ENCODE results near the gene ALDH1A3.

ALDH1A3 gene

GRCh38 chr15:100885116-100885515 is 5.5 kb downstream of the ALDH1A3 start:
- DNase-seq: no peak

DNA sequence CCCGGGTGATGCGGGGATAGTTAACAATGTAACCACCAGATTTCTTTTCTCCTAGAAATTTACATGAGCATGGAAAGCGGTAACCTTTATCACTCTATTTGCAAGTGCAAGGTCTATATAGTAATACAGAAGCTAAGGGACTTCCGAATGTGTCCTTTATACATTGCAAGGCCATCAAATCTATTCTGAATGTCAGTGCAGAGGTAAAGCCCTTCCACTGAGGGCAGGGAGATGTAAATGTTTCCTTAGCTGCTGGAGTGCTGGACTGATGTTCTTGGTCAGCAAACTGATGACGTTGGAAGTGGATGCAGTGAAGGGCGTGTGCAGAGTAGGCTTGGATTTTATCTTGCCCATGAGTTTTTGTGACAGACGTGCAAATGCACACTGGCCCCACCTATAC is 6.2 kb downstream of the ALDH1A3 start:
- DNase-seq: no peak

- DNase-seq: no peak
Measured at GRCh38 chr15:100887211-100887913, 7.7 kb downstream of the ALDH1A3 start.

- DNase-seq: no peak
Measured at GRCh38 chr15:100889385-100890050, 9.9 kb downstream of the ALDH1A3 start.

DNA sequence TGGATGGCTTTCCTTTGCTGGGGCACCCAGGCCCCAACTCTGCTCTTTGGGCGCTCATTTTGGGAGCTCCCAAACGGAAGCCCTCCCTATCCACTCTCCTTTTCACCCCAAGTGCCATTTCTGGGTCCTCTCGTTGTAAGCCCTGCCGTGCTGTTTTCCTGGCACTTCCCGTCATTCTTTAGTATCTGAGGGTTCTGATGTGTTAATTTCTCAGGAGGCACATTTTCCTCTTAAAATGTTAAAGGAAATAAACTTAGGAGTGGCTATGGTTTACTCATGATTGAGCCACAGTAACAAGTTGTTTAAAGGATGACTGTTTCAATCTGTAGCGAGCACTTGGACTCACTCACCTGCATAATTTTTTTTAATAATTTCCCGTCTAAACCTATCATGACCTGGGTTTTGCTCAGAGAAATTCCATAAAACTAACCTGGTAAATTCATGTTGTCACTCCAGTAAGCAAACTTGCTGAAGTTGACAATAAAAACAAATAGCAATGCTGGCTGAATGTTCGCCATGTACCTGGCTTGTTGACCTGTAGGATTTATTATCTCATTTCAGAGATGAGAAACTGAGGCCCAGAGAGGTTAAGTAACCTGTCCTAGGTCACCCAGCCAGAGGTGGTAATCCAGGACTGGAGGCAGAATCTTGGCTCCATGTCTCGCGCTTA is 10.6 kb downstream of the ALDH1A3 start:
- no peak for DNase-seq

DNA sequence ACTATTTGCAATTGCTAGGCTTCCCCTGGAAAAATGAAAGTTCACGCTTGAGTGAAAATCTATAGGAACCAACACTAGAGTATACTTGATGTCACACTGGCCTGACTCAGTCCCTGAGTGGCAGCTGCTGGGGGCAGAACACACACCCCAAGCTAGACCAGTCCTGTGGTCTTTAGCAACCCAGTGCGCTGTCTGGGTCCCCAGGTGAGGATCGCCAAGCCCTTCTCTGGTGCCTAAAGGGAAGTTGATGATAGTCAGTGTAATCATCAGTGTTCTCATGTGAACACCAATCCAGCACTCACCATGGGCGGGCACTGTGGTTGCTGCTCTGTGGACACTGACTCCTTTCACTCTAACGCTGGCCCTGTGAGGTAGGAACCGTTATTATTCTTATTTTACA is 11.2 kb downstream of the ALDH1A3 start:
- DNase-seq: no peak

- DNase-seq: no peak
Measured at GRCh38 chr15:100891307-100892012, 11.8 kb downstream of the ALDH1A3 start.

- no peak for DNase-seq
Measured at GRCh38 chr15:100892013-100892355, 12.4 kb downstream of the ALDH1A3 start.

DNA sequence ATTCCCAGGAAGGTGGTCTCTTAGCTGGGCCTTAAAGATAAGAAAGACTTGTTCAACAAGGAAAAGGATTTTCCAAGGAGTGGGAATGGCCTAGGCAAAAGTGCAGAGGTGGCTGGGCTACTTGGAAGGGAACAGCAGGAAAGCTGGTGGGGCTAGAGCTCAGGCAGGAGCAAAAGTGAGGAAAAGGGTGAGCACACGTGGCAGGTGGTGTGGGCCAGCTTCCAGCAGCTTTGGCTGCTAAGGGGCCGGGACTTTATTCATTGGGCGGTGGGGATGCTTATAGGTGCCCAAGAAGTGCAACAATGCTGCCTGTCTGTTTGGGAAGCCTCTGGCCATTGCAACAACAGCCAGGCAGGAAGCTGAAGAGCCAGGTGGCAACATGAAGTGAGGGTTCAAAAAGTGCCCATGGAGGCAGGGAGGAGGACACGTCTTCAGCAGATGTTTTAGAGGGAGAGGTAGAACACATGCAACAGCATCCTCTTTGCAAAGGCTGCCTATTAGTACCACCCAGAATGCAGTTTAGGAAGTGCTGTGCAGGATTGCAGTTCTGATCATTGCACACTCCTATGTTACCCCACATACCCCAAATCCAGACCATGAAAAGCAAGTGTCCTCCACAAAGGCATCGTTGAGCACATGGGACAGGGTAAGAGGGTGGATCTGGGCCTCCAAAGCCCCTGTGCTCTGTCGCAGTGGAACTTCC is 13.8 kb downstream of the ALDH1A3 start:
- no peak for DNase-seq

DNA sequence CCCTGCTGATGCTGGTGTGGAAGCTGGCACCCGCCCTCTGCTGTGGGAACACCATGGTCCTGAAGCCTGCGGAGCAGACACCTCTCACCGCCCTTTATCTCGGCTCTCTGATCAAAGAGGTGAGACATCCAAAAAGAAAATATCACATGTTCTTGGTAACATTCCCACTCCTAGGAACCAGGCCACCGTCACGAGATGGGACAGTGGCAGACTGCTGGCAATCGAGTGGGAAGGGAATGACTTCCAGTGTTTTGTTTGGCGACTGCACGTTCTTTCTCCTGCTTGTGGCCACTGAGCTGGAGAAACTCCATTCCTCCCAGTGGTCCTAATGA is 14.3 kb downstream of the ALDH1A3 start:
- no peak for DNase-seq

DNA sequence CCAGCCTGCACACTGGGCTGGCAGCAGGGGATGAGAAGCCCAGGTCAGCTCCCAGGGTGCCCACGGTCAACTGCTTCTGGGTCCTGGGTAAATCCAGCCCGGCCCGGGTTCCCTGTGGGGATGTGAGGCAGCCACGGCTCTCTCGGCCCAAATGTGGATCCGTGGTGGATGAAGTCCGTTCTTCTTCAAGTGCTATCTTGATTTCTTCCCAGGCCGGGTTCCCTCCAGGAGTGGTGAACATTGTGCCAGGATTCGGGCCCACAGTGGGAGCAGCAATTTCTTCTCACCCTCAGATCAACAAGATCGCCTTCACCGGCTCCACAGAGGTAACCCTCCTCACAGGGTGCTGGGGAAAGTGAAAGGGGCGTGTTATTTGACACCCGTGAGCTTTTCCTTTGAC is 16.1 kb downstream of the ALDH1A3 start:
- DNase-seq: no peak

GRCh38 chr15:100897221-100898151 is 17.9 kb downstream of the ALDH1A3 start:
- no peak for DNase-seq

- no peak for DNase-seq
Measured at GRCh38 chr15:100898152-100898490, 18.5 kb downstream of the ALDH1A3 start.

DNA sequence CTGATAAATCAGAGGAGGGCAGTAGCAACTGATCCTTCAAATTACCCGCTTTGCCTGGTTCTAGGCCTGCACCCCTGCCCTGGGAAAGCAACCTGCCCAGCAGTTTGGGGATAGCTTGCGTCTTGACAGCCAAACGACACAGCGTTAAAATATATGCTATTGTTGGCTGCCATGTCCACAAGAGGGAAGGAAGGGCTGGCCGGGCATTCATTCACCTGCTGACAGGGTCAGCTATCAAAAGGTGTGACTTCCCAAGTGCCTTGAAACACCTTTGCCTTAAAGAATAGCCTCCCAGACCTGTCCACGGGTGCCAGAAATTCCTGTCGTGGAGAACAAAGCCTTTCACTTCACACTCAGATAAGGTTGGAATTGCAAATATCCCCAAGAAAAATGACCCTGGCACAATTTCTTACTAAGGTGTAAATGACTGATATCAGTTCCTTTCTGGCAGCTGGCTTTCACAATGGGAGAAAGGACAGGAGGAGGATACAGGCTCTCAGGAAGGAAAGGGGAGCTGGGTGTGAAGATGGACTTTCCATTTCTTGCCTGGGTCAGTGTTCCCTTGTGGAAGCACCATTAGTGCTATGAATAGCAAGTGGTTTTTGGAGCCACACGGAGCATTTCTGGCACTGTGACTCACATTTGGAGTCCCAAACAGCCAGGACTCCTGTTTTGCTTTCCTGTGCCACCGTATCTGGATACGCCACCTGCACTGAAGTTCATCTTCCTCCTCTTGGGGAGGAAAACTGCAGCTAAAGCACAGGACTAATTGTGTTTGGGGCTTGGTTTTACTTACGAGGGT is 19.2 kb downstream of the ALDH1A3 start:
- no peak for DNase-seq

DNA sequence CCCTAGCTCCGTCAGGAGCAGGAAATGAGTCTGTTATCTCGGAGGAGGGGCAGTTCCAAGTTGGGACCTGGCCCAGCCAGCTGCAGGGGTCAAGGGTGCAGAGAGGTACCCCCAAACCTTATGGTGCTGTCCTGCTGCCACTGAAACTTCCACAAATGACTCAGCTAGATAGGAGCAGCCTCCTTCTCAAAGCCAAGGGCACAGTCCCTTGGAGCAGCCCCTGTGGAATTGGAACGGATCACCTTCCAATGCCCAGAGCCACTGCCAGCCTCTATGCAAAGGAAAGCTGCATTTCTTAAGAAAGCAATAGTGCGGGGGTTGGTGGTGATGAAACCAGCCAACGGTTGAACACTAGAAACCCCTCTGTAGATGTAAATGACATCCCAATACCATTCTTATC is 20.0 kb downstream of the ALDH1A3 start:
- DNase-seq: no peak

GRCh38 chr15:100900136-100900794 is 20.6 kb downstream of the ALDH1A3 start:
- DNase-seq: no peak

- no peak for DNase-seq
Measured at GRCh38 chr15:100900795-100901169, 21.2 kb downstream of the ALDH1A3 start.

DNA sequence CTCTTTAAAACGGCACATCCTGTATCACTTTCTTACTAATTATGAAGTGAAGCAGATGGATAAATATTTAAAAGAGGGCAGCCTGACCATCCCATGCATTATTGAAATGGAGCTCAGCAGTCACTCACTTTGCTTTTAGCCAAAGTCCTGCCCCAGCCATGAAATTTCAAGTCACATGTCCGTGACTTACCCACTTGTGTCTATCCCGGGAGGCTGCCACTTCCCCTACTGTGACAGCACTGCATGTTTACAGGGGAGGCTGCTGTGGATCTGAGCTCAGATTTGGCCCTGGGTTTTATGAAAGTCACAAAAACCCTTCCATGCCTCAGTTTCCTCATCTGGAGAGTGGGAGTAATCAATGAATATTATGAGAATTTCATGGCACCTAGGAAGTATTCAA is 21.7 kb downstream of the ALDH1A3 start:
- no peak for DNase-seq

GRCh38 chr15:100901702-100902435 is 22.2 kb downstream of the ALDH1A3 start:
- DNase-seq: no peak
